ENCODE measurements around the gene GPA33.

The GPA33 gene

GRCh38 chr1:167117225-167117624, 27.0 kb upstream of the GPA33 start:
- no peak for DNase-seq (ENCODE audit: low read depth in 2 of 2)

GRCh38 chr1:167116174-167116573, 26.0 kb upstream of the GPA33 start:
- DNase-seq (ENCODE audit: low read depth in 2 of 2) = no peak

- no peak for DNase-seq (ENCODE audit: low read depth in 2 of 2)
These were observed 25.5 kb upstream of the GPA33 start for GRCh38 chr1:167115655-167116054.

- no peak for DNase-seq (ENCODE audit: low read depth in 2 of 2)
These were observed 24.5 kb upstream of the GPA33 start for GRCh38 chr1:167114725-167115124.

- DNase-seq (ENCODE audit: low read depth in 2 of 2) = no peak
These were observed 21.9 kb upstream of the GPA33 start for GRCh38 chr1:167111868-167112709.

GRCh38 chr1:167110586-167110985, 20.4 kb upstream of the GPA33 start:
- DNase-seq (ENCODE audit: low read depth in 2 of 2) = no peak

- DNase-seq (ENCODE audit: low read depth in 2 of 2) = no peak
These were observed 18.9 kb upstream of the GPA33 start for GRCh38 chr1:167109125-167109524.

- DNase-seq (ENCODE audit: low read depth in 2 of 2) = no peak
These were observed 17.3 kb upstream of the GPA33 start for GRCh38 chr1:167107456-167107855.

GRCh38 chr1:167106119-167106461, 15.9 kb upstream of the GPA33 start:
- DNase-seq (ENCODE audit: low read depth in 2 of 2) = no peak

GRCh38 chr1:167105271-167106118, 15.3 kb upstream of the GPA33 start:
- no peak for DNase-seq (ENCODE audit: low read depth in 2 of 2)

- no peak for DNase-seq (ENCODE audit: low read depth in 2 of 2)
These were observed 14.1 kb upstream of the GPA33 start for GRCh38 chr1:167104256-167104633.

GRCh38 chr1:167102906-167103573, 12.9 kb upstream of the GPA33 start:
- DNase-seq (ENCODE audit: low read depth in 2 of 2) = no peak

GRCh38 chr1:167101754-167102153, 11.6 kb upstream of the GPA33 start:
- DNase-seq (ENCODE audit: low read depth in 2 of 2) = no peak

GRCh38 chr1:167100730-167101129, 10.6 kb upstream of the GPA33 start:
- DNase-seq (ENCODE audit: low read depth in 2 of 2) = no peak

GRCh38 chr1:167099851-167100250, 9.7 kb upstream of the GPA33 start:
- no peak for DNase-seq (ENCODE audit: low read depth in 2 of 2)

- no peak for DNase-seq (ENCODE audit: low read depth in 2 of 2)
These were observed 5.2 kb upstream of the GPA33 start for GRCh38 chr1:167095368-167095767.

- DNase-seq (ENCODE audit: low read depth in 2 of 2) = no peak
These were observed 4.5 kb upstream of the GPA33 start for GRCh38 chr1:167094690-167095089.

GRCh38 chr1:167093846-167094516, 3.8 kb upstream of the GPA33 start, which contains the start of gene STYXL2:
Gene STYXL2 (plus strand): TSS chr1:167094075. CDS start chr1:167094850, 775 bp downstream.
- DNase-seq (ENCODE audit: low read depth in 2 of 2) = no peak

GRCh38 chr1:167092653-167093052, 2.5 kb upstream of the GPA33 start:
- DNase-seq (ENCODE audit: low read depth in 2 of 2) = no peak

- no peak for DNase-seq (ENCODE audit: low read depth in 2 of 2)
These were observed 251 bp downstream of the GPA33 start for GRCh38 chr1:167089939-167090313.

GRCh38 chr1:167088746-167089417, 1.3 kb downstream of the GPA33 start:
- DNase-seq (ENCODE audit: low read depth in 2 of 2) = no peak

All from stimulated activated CD8-positive, alpha-beta memory T cell treated with anti-CD3 and anti-CD28 coated beads, Interleukin-2, amount 100 ng/mL, for 48 hours (primary cell).